GM12873 (cell line): ENCODE data around the gene PARD3.

ENCODE experiments used
- CTCF ChIP-seq: IDR thresholded peaks from 2 replicates; pipeline ENCODE4 v1.5.1; 2012; ENCODE audit warnings: low read depth, mild to moderate bottlenecking, moderate library complexity, low read length, control low read depth; ENCODE audit not compliant: insufficient read depth; ENCODE audit errors: missing control alignments

PARD3 gene

GRCh38 chr10:34771525-34771924 is 43.6 kb downstream of the PARD3 start:
- TF ChIP-seq CTCF = no peak

- no peak for TF ChIP-seq CTCF
Observed at GRCh38 chr10:34771106-34771505, 44.0 kb downstream of the PARD3 start.

GRCh38 chr10:34769899-34770298 is 45.2 kb downstream of the PARD3 start:
- no peak for TF ChIP-seq CTCF

GRCh38 chr10:34768972-34769330 is 46.1 kb downstream of the PARD3 start:
- no peak for TF ChIP-seq CTCF

GRCh38 chr10:34768261-34768971 is 46.7 kb downstream of the PARD3 start:
- TF ChIP-seq CTCF = no peak

GRCh38 chr10:34766811-34767494 is 48.1 kb downstream of the PARD3 start:
- TF ChIP-seq CTCF = no peak

- TF ChIP-seq CTCF = no peak
Observed at GRCh38 chr10:34766266-34766600, 48.9 kb downstream of the PARD3 start.
